Breast epithelium (tissue), 4 donors: Measurements from ENCODE around the gene C16orf78. TPM values are rescaled to one million over a fixed set of nuclear protein-coding genes. Genes with fewer than 3 reads are reported as not detected.

Experiments used
- DNase-seq, 2 donors: peaks; one replicate each; pipeline ENCODE4 v3.0.0-alpha.2; 2019; ENCODE audit warnings: low spot score in 2 of 2
- H3K27ac ChIP-seq, 2 donors: fragments of 200-600 bp; sonication (generic) in 1 of 2; one replicate each; pipeline ENCODE4 v1.5.1; 2016 to 2019; ENCODE audit warnings: mild to moderate bottlenecking in 1 of 2
- H3K27me3 ChIP-seq, 2 donors: fragments of 200-600 bp; sonication (generic) in 1 of 2; one replicate each; pipeline versions ENCODE4 v1.5.1 to v1.6.0; 2017 to 2019; ENCODE audit warnings: control low read depth in 1 of 2, mild to moderate bottlenecking in 1 of 2
- H3K36me3 ChIP-seq: fragments of 200-600 bp; one replicate; pipeline ENCODE4 v1.5.1; 2019
- H3K4me1 ChIP-seq, 2 donors: fragments of 200-600 bp; sonication (generic); one replicate each; pipeline ENCODE4 v1.5.1; 2016 to 2019; ENCODE audit warnings: control low read depth in 1 of 2
- H3K4me3 ChIP-seq, 3 donors: fragments of 200-600 bp; sonication (generic); 1 replicate in 2 of 3; 2 replicates in 1 of 3; pipeline ENCODE4 v1.5.1; 2016 to 2019; ENCODE audit warnings: mild to moderate bottlenecking in 3 of 3, moderate library complexity in 2 of 3
- H3K9me3 ChIP-seq, 2 donors: fragments of 200-600 bp; sonication (generic) in 1 of 2; one replicate each; pipeline ENCODE4 v1.5.1; 2016 to 2019; ENCODE audit warnings: control low read depth in 1 of 2
- CTCF ChIP-seq, 3 donors: fragments of 450-650 bp; IDR thresholded peaks; one replicate each; pipeline ENCODE4 v1.5.1; 2016 to 2017; ENCODE audit warnings: antibody characterized with exemption in 3 of 3, mild to moderate bottlenecking in 3 of 3, moderate library complexity in 3 of 3
- POLR2A ChIP-seq: fragments of 450-650 bp; IDR thresholded peaks from one replicate; pipeline ENCODE4 v1.6.1; 2016; ENCODE audit warnings: antibody characterized with exemption, mild to moderate bottlenecking, moderate library complexity
- POLR2AphosphoS5 ChIP-seq, 3 donors: sonication (generic); formaldehyde crosslinking; IDR thresholded peaks; one replicate each; pipeline ENCODE4 v1.6.1; 2017; ENCODE audit warnings: antibody characterized with exemption in 3 of 3
- intact Hi-C: fragments of 100-400 bp; cut with DNase I; formaldehyde crosslinking; loops from one replicate; pipeline ENCODE4 v1.15.1; 2023; ENCODE audit warnings: low total_unique reads
- total RNA-seq, 3 donors: library from RNA; depleted of rRNA; stranded (reverse); fragments of >200 nt; gene quantifications; one replicate each; pipeline ENCODE4 v1.1.0, GENCODE V29; 2016

C16orf78 gene
- total RNA-seq, 3 donors from 2014 or later, result not detected

- Histone ChIP-seq H3K4me3 (no peak overlapping the region), H3K27ac (no peak overlapping the region), H3K9me3 (no peaks in the 10 kb centered on the region), H3K36me3 (no peaks in the 10 kb centered on the region), H3K27me3 (no peaks in the 10 kb centered on the region), H3K4me1 (no peaks in the 10 kb centered on the region)
- intact Hi-C loops, result loop anchor here (10.0 kb wide), 1 partner anchor 1681 kb away; no protein-coding TSS in a partner anchor
- TF ChIP-seq POLR2AphosphoS5 (IDR thresholded peaks at IDR 0.05), result no peak
- no peak for TF ChIP-seq POLR2A
- TF ChIP-seq CTCF (IDR thresholded peaks at IDR 0.05), result no peak
- DNase-seq, result no peak
Measured at GRCh38 chr16:49416001-49416675, 42.5 kb downstream of the C16orf78 start.

- Histone ChIP-seq H3K27me3 (no peaks in the 10 kb centered on the region), H3K4me3 (no peak overlapping the region), H3K27ac (no peak overlapping the region), H3K9me3 (no peaks in the 10 kb centered on the region), H3K36me3 (no peaks in the 10 kb centered on the region), H3K4me1 (no peaks in the 10 kb centered on the region)
- intact Hi-C loops, result loop anchor here (10.0 kb wide), 1 partner anchor 1683 kb away; no protein-coding TSS in a partner anchor
- TF ChIP-seq POLR2AphosphoS5 (IDR thresholded peaks at IDR 0.05) (no peak), CTCF (IDR thresholded peaks at IDR 0.05) (no peak), POLR2A (no peak)
- DNase-seq, result no peak
Measured at GRCh38 chr16:49417354-49417753, 43.8 kb downstream of the C16orf78 start.

GRCh38 chr16:49419006-49419405 is 45.4 kb downstream of the C16orf78 start:
- Histone ChIP-seq H3K36me3 (no peaks in the 10 kb centered on the region), H3K27ac (no peak overlapping the region), H3K9me3 (no peaks in the 10 kb centered on the region), H3K4me3 (no peak overlapping the region), H3K27me3 (no peaks in the 10 kb centered on the region), H3K4me1 (no peaks in the 10 kb centered on the region)
- intact Hi-C loops, result loop anchor here (10.0 kb wide), 1 partner anchor 1684 kb away; no protein-coding TSS in a partner anchor
- TF ChIP-seq POLR2A, result no peak
- TF ChIP-seq CTCF (IDR thresholded peaks at IDR 0.05), result no peak
- no peak for TF ChIP-seq POLR2AphosphoS5 (IDR thresholded peaks at IDR 0.05)
- DNase-seq, result no peak

GRCh38 chr16:49419862-49420261 is 46.3 kb downstream of the C16orf78 start:
- intact Hi-C loops, result loop anchor here (10.0 kb wide), 1 partner anchor 1685 kb away; no protein-coding TSS in a partner anchor
- no peak overlapping the region for H3K27ac ChIP-seq
- H3K4me3 ChIP-seq, result no peak overlapping the region
- H3K4me1 ChIP-seq, result no peaks in the 10 kb centered on the region
- no peaks in the 10 kb centered on the region for H3K36me3 ChIP-seq
- DNase-seq, result no peak
- no peaks in the 10 kb centered on the region for H3K9me3 ChIP-seq
- H3K27me3 ChIP-seq, result no peaks in the 10 kb centered on the region
- TF ChIP-seq POLR2AphosphoS5 (IDR thresholded peaks at IDR 0.05) (no peak), POLR2A (no peak), CTCF (IDR thresholded peaks at IDR 0.05) (no peak)

GRCh38 chr16:49422896-49423295 is 49.3 kb downstream of the C16orf78 start:
- TF ChIP-seq POLR2A (no peak), CTCF (IDR thresholded peaks at IDR 0.05) (no peak), POLR2AphosphoS5 (IDR thresholded peaks at IDR 0.05) (no peak)
- Histone ChIP-seq H3K36me3 (no peaks in the 10 kb centered on the region), H3K9me3 (no peaks in the 10 kb centered on the region), H3K27ac (no peak overlapping the region), H3K4me1 (no peaks in the 10 kb centered on the region), H3K27me3 (no peaks in the 10 kb centered on the region), H3K4me3 (no peak overlapping the region)
- no peak for DNase-seq
- intact Hi-C loops, result no loop called here
